AG04449 (cell line): ENCODE data around the gene ASTN2.

ENCODE experiments used
- CTCF ChIA-PET: fragments of 350-600 bp; formaldehyde crosslinking; extraction: SDS; loops from one replicate; lab custom pipeline; 2021; ENCODE audit warnings: antibody characterized with exemption; lab: Yijun Ruan, JAX
- POLR2A ChIA-PET: fragments of 400-600, 350-600 bp; formaldehyde crosslinking; extraction: SDS; loops from one replicate; lab custom pipeline; 2020; ENCODE audit warnings: antibody characterized with exemption, inconsistent platforms; lab: Yijun Ruan, JAX
- DNase-seq: peaks from one replicate; pipeline ENCODE4 v3.0.0-alpha.2; 2010; ENCODE audit warnings: low read depth, low spot score
- H3K4me3 ChIP-seq: 2 replicates; pipeline ENCODE4 v1.5.1; 2011; ENCODE audit warnings: low read depth, mild to moderate bottlenecking, control low read depth, low read length
- CTCF ChIP-seq: IDR thresholded peaks from one replicate; pipeline ENCODE4 v1.5.1; 2011; ENCODE audit warnings: mild to moderate bottlenecking, moderate library complexity, low read length, control low read depth, inconsistent platforms; ENCODE audit not compliant: insufficient read depth; ENCODE audit errors: missing control alignments

ASTN2 gene

GRCh38 chr9:117136461-117136860 is 278.4 kb downstream of the ASTN2 start:
- ChIA-PET CTCF (no interaction called here), POLR2A (no interaction called here)
- H3K4me3 ChIP-seq, result no peak overlapping the region
- TF ChIP-seq CTCF, result no peak
- no peak for DNase-seq

GRCh38 chr9:117135501-117136098 is 279.3 kb downstream of the ASTN2 start:
- TF ChIP-seq CTCF, result no peak
- POLR2A ChIA-PET, result no interaction called here
- DNase-seq, result no peak
- H3K4me3 ChIP-seq, result no peak overlapping the region
- CTCF ChIA-PET, result no interaction called here

GRCh38 chr9:117134826-117135500 is 279.9 kb downstream of the ASTN2 start:
- no peak for DNase-seq
- CTCF ChIA-PET, result no interaction called here
- POLR2A ChIA-PET, result no interaction called here

GRCh38 chr9:117126871-117127270 is 288.0 kb downstream of the ASTN2 start:
- H3K4me3 ChIP-seq, result no peak overlapping the region
- POLR2A ChIA-PET, result no interaction called here
- DNase-seq, result no peak
- CTCF ChIA-PET, result interaction anchor here (1.1 kb wide), 1 partner anchor 12 kb away, joined by 4 read pairs; no protein-coding TSS in a partner anchor
- TF ChIP-seq CTCF, result no peak

More at GRCh38 chr9:117134826-117135500, 279.9 kb downstream of the ASTN2 start:
- H3K4me3 ChIP-seq, result no peak overlapping the region
- TF ChIP-seq CTCF, result no peak

- POLR2A ChIA-PET, result no interaction called here
- no peak overlapping the region for H3K4me3 ChIP-seq
- no peak for TF ChIP-seq CTCF
- CTCF ChIA-PET, result no interaction called here
- DNase-seq, result no peak
Measured at GRCh38 chr9:117125531-117125930, 289.3 kb downstream of the ASTN2 start.

- H3K4me3 ChIP-seq, result no peak overlapping the region
- no peak for DNase-seq
- no peak for TF ChIP-seq CTCF
- POLR2A ChIA-PET, result no interaction called here
- CTCF ChIA-PET, result no interaction called here
Measured at GRCh38 chr9:117123729-117124128, 291.1 kb downstream of the ASTN2 start.
